Body of pancreas (tissue), 4 donors: ENCODE data around the gene TRIM37. TPM values are rescaled to one million over a fixed set of nuclear protein-coding genes. Genes with fewer than 3 reads are reported as not detected.

Experiments used
- ATAC-seq: fragments of 150-250 bp; one replicate; pipeline ENCODE4 v1.9.1; 2016
- DNase-seq, 4 donors: peaks; one replicate each; pipeline ENCODE4 v3.0.0-alpha.2; 2019
- H3K27ac ChIP-seq, 4 donors: fragments of 200-600 bp; sonication (generic); 1 replicate in 3 of 4; 2 replicates in 1 of 4; pipeline versions ENCODE4 v1.5.1 to v1.6.1; 2016 to 2019; ENCODE audit warnings: mild to moderate bottlenecking in 1 of 4, mixed read lengths in 1 of 4, moderate library complexity in 1 of 4
- H3K27me3 ChIP-seq, 2 donors: fragments of 200-600 bp; sonication (generic); one replicate each; pipeline ENCODE4 v1.6.0; 2016; ENCODE audit warnings: mild to moderate bottlenecking in 1 of 2
- H3K36me3 ChIP-seq, 2 donors: fragments of 200-600 bp; sonication (generic); replicated peaks in 1 of 2; 2 replicates each; pipeline ENCODE4 v1.5.1; 2016; ENCODE audit warnings: low read depth in 2 of 2; ENCODE audit not compliant: insufficient read depth in 1 of 2
- H3K4me1 ChIP-seq: fragments of 200-600 bp; sonication (generic); one replicate; pipeline ENCODE4 v1.6.0; 2016
- H3K4me3 ChIP-seq, 2 donors: fragments of 200-600 bp; sonication (generic); 1 replicate in 1 of 2; 2 replicates in 1 of 2; pipeline ENCODE4 v1.5.1; 2016 to 2019
- H3K9me3 ChIP-seq, 3 donors: fragments of 200-600 bp; sonication (generic); 1 replicate in 2 of 3; 2 replicates in 1 of 3; pipeline ENCODE4 v1.5.1; 2016
- CTCF ChIP-seq, 7 experiments: fragments of 450-650 bp in 4 of 7; fragments of 200-600 bp in 3 of 7; sonication (generic) in 3 of 7; IDR thresholded peaks; one replicate each; pipeline ENCODE4 v1.5.1; 2016 to 2019; ENCODE audit warnings: antibody characterized with exemption in 7 of 7
- POLR2A ChIP-seq, 3 donors: fragments of 450-650 bp; IDR thresholded peaks; one replicate each; pipeline ENCODE4 v1.6.1; 2016; ENCODE audit warnings: antibody characterized with exemption in 3 of 3, mild to moderate bottlenecking in 2 of 3
- WGBS, 2 donors: methylation state at CpG; one replicate each; pipeline ENCODE4 v1.1.5; 2017; 5-methylcytosine and 5-hydroxymethylcytosine counted together
- intact Hi-C: fragments of 100-400 bp; cut with DNase I; formaldehyde crosslinking; loops from one replicate; pipeline ENCODE4 v1.15.1; 2023
- total RNA-seq, 2 donors: library from RNA; depleted of rRNA; stranded (reverse); fragments of >200 nt; gene quantifications; one replicate each; pipeline ENCODE4 v1.1.0, GENCODE V29; 2016

The TRIM37 gene
- total RNA-seq, 2 donors from 2014 or later = 11.7 to 12.2 TPM

DNA sequence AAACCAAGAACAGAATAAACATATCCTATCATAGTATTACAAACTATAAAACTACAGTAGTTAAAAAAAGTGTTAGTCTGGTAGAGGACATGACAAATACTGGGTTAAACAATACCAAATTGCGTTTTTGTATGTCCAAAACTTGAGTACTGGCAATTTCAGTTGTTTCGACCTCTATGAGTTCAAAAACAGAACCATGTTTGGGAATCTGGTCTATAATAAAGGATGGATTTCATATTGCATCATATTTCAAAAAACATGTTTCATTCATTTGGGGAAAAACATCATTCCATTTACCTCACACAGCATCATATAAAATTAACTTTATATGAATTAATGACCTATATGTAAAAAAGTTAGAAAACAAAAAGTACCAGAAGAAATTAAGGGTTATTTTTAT is 81.8 kb downstream of the TRIM37 start:
- H3K4me1 ChIP-seq = no peaks in the 10 kb centered on the region
- no peaks in the 10 kb centered on the region for H3K36me3 ChIP-seq
- DNase-seq (no peak), ATAC-seq (no peak)
- H3K4me3 ChIP-seq = no peak overlapping the region
- H3K27ac ChIP-seq = no peak overlapping the region
- H3K27me3 ChIP-seq = no peaks in the 10 kb centered on the region
- intact Hi-C loops = loop anchor here (10.0 kb wide), 1 partner anchor 60 kb away; no protein-coding TSS in a partner anchor
- 93 to 94% methylated on average over 2 of the region's 2 CpGs for WGBS, 2 donors
- TF ChIP-seq CTCF (IDR thresholded peaks at IDR 0.05) (no peak), POLR2A (IDR thresholded peaks at IDR 0.05) (no peak)
- H3K9me3 ChIP-seq = no peaks in the 10 kb centered on the region

GRCh38 chr17:59018019-59018418 is 88.7 kb downstream of the TRIM37 start:
- DNase-seq (no peak), ATAC-seq (no peak)
- intact Hi-C loops = loop anchor here (10.0 kb wide), 1 partner anchor 303 kb away; no protein-coding TSS in a partner anchor
- TF ChIP-seq POLR2A (IDR thresholded peaks at IDR 0.05) (no peak), CTCF (IDR thresholded peaks at IDR 0.05) (no peak)
- H3K9me3 ChIP-seq = no peaks in the 10 kb centered on the region
- H3K4me3 ChIP-seq = no peak overlapping the region
- no peaks in the 10 kb centered on the region for H3K36me3 ChIP-seq
- WGBS, 2 donors = 57 to 67% methylated on average over 1 of the region's 1 CpG
- no peaks in the 10 kb centered on the region for H3K4me1 ChIP-seq
- H3K27ac ChIP-seq = no peak overlapping the region
- no peaks in the 10 kb centered on the region for H3K27me3 ChIP-seq

DNA sequence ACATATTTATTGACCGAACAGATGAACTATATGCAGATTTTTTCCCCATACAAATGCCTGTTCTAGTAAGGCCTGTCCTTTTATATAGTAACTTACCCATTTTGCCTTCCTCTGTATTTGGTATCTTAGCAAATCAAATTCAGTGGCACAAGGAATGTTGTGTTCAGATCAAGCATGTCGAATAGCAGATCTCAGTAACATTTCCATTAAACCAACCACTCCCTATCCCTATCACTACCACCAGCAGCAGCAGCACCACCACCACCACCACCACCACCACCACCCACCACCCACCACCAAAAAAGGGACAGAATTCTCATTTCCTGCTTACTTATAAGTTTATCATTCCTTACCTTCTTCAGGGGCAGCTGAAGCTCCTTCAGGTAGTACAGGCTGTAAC is 94.7 kb downstream of the TRIM37 start:
- peaks cover 20% of the 10 kb centered on the region for H3K4me1 ChIP-seq
- TF ChIP-seq CTCF (IDR thresholded peaks at IDR 0.05) = no peak
- TF ChIP-seq POLR2A (IDR thresholded peaks at IDR 0.05) = no peak
- intact Hi-C loops = loop anchor here (10.0 kb wide), 1 partner anchor 297 kb away; no protein-coding TSS in a partner anchor
- ATAC-seq = no peak
- no peak for DNase-seq
- peaks cover 0 to 3% of the 10 kb centered on the region in 2 donors for H3K36me3 ChIP-seq
- H3K27me3 ChIP-seq = no peaks in the 10 kb centered on the region
- H3K27ac ChIP-seq = no peak overlapping the region
- WGBS, 2 donors = 79 to 86% methylated on average over 2 of the region's 2 CpGs
- H3K9me3 ChIP-seq = no peaks in the 10 kb centered on the region
- H3K4me3 ChIP-seq = no peak overlapping the region

GRCh38 chr17:59010026-59010425 is 96.7 kb downstream of the TRIM37 start:
- DNase-seq (no peak), ATAC-seq (no peak)
- peaks cover 0 to 3% of the 10 kb centered on the region in 2 donors for H3K36me3 ChIP-seq
- H3K4me1 ChIP-seq = peaks cover 20% of the 10 kb centered on the region
- intact Hi-C loops = loop anchor here (10.0 kb wide), 1 partner anchor 295 kb away; no protein-coding TSS in a partner anchor
- no peak overlapping the region for H3K4me3 ChIP-seq
- no peak overlapping the region for H3K27ac ChIP-seq
- WGBS, 2 donors = 87 to 97% methylated on average over 2 of the region's 2 CpGs
- H3K9me3 ChIP-seq = no peaks in the 10 kb centered on the region
- no peak for TF ChIP-seq CTCF (IDR thresholded peaks at IDR 0.05)
- no peak for TF ChIP-seq POLR2A (IDR thresholded peaks at IDR 0.05)
- no peaks in the 10 kb centered on the region for H3K27me3 ChIP-seq

- TF ChIP-seq POLR2A (IDR thresholded peaks at IDR 0.05) = no peak
- no peak for TF ChIP-seq CTCF (IDR thresholded peaks at IDR 0.05)
- DNase-seq (no peak), ATAC-seq (no peak)
- Histone ChIP-seq H3K4me1 (peaks cover 20% of the 10 kb centered on the region), H3K9me3 (no peaks in the 10 kb centered on the region), H3K36me3 (peaks cover 0 to 3% of the 10 kb centered on the region in 2 donors), H3K27ac (peak overlapping the region in 3 of 4 donors; percentile 46 to 66 (median 50)), H3K27me3 (no peaks in the 10 kb centered on the region), H3K4me3 (no peak overlapping the region)
- intact Hi-C loops = loop anchor here (5.0 to 10.0 kb wide), 2 partner anchors 421 to 484 kb away; no protein-coding TSS in a partner anchor
- WGBS, 2 donors = 74 to 83% methylated on average over 2 of the region's 2 CpGs
These were observed 97.9 kb downstream of the TRIM37 start for GRCh38 chr17:59008737-59009136.
